OCI-LY3 (cell line): ENCODE results near the gene STXBP4.

Source experiments
- H2AFZ ChIP-seq: fragments of 200-600, 300-600 bp; shearing (Covaris generic); 2 replicates; pipeline ENCODE4 v1.6.0; 2014; ENCODE audit warnings: antibody characterized with exemption, low read depth, low read length
- H3K27ac ChIP-seq: fragments of 200-600, 300-600 bp; sonication (generic); 2 replicates; pipeline ENCODE4 v1.5.1; 2014; ENCODE audit warnings: mild to moderate bottlenecking, low read length, moderate library complexity, mixed read lengths
- H3K27me3 ChIP-seq: fragments of 200-600, 300-600 bp; sonication (generic); 2 replicates; pipeline ENCODE4 v1.6.1; 2014; ENCODE audit warnings: low read depth, low read length, mixed read lengths
- H3K36me3 ChIP-seq: fragments of 200-600, 300-600 bp; sonication (generic); replicated peaks from 2 replicates; pipeline ENCODE3; 2014; ENCODE audit warnings: low read depth, low read length, mixed read lengths
- H3K4me1 ChIP-seq: fragments of 300-600, 200-600 bp; sonication (generic); 2 replicates; pipeline ENCODE4 v1.6.1; 2014; ENCODE audit warnings: low read length, mixed read lengths
- H3K4me2 ChIP-seq: fragments of 200-600, 300-600 bp; sonication (generic); 2 replicates; pipeline ENCODE4 v1.6.1; 2014; ENCODE audit warnings: low read length, mixed read lengths
- H3K4me3 ChIP-seq: fragments of 300-600, 200-600 bp; sonication (generic); 2 replicates; pipeline ENCODE4 v1.5.1; 2014; ENCODE audit warnings: antibody characterized with exemption, mild to moderate bottlenecking, low read length, moderate library complexity
- H3K79me2 ChIP-seq: fragments of 300-600, 200-600 bp; shearing (Covaris generic); 2 replicates; pipeline ENCODE4 v1.6.1; 2014; ENCODE audit warnings: mild to moderate bottlenecking, low read length, mixed read lengths
- H3K9ac ChIP-seq: fragments of 300-600, 200-600 bp; shearing (Covaris generic); 2 replicates; pipeline ENCODE4 v1.6.0; 2014; ENCODE audit warnings: mild to moderate bottlenecking, low read length, moderate library complexity
- H3K9me3 ChIP-seq: fragments of 200-600, 300-600 bp; shearing (Covaris generic); 2 replicates; pipeline ENCODE4 v1.6.1; 2014; ENCODE audit warnings: low read length, mixed read lengths; ENCODE audit not compliant: insufficient read depth
- H4K20me1 ChIP-seq: fragments of 200-600, 300-600 bp; sonication (generic); 2 replicates; pipeline ENCODE4 v1.6.1; 2016; ENCODE audit warnings: low read length, mixed read lengths; ENCODE audit not compliant: insufficient read depth
- EZH2phosphoT487 ChIP-seq: fragments of 200-600 bp; shearing (Covaris generic); IDR thresholded peaks from 2 replicates; pipeline ENCODE4 v1.6.1; 2018; ENCODE audit warnings: antibody characterized with exemption, mixed run types, low read depth
- TF ChIP-seq, protein P1 (sequence below): fragments of 200-600, 300-600 bp; sonication (generic); IDR thresholded peaks from 2 replicates; pipeline ENCODE4 v1.5.1; 2014; ENCODE audit warnings: antibody characterized with exemption, low read length, low read depth

STXBP4 gene

DNA sequence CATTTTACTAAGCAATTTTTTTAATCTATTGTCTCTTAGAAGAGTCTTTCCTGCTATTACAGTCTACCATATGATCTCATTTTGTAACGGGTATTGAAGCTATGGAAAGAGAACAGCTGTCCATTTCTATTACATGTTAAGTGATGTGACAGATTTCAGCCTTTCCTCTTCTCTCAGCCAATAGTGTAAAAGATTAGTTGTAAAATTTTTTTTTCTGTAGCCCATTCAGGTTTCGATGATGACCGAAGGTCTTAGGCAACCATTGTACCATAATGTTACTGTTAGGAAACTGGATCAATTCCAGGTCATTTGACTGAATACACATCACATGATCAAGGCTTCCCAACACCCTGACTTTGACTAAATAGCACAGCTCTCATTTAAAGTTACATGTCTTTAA lies 148.6 kb downstream of the STXBP4 start:
- Histone ChIP-seq H3K4me2 (no peak overlapping the region), H3K79me2 (no peaks in the 10 kb centered on the region), H3K4me3 (no peak overlapping the region), H4K20me1 (no peaks in the 10 kb centered on the region), H3K4me1 (no peaks in the 10 kb centered on the region), H3K36me3 (no peaks in the 10 kb centered on the region), H3K27me3 (no peaks in the 10 kb centered on the region), H3K9ac (no peak overlapping the region), H2AFZ (no peak overlapping the region), H3K27ac (no peak overlapping the region), H3K9me3 (no peaks in the 10 kb centered on the region)
- no peak for TF ChIP-seq EZH2phosphoT487
- TF ChIP-seq, protein P1, sequence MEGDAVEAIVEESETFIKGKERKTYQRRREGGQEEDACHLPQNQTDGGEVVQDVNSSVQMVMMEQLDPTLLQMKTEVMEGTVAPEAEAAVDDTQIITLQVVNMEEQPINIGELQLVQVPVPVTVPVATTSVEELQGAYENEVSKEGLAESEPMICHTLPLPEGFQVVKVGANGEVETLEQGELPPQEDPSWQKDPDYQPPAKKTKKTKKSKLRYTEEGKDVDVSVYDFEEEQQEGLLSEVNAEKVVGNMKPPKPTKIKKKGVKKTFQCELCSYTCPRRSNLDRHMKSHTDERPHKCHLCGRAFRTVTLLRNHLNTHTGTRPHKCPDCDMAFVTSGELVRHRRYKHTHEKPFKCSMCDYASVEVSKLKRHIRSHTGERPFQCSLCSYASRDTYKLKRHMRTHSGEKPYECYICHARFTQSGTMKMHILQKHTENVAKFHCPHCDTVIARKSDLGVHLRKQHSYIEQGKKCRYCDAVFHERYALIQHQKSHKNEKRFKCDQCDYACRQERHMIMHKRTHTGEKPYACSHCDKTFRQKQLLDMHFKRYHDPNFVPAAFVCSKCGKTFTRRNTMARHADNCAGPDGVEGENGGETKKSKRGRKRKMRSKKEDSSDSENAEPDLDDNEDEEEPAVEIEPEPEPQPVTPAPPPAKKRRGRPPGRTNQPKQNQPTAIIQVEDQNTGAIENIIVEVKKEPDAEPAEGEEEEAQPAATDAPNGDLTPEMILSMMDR, result no peak

GRCh38 chr17:55120651-55121050 lies 152.1 kb downstream of the STXBP4 start:
- TF ChIP-seq, protein P1, result no peak
- no peak for TF ChIP-seq EZH2phosphoT487
- no peaks in the 10 kb centered on the region for H3K36me3 ChIP-seq
- no peaks in the 10 kb centered on the region for H3K79me2 ChIP-seq
- no peaks in the 10 kb centered on the region for H4K20me1 ChIP-seq
- no peak overlapping the region for H3K4me2 ChIP-seq
- H3K27me3 ChIP-seq, result no peaks in the 10 kb centered on the region
- no peak overlapping the region for H3K4me3 ChIP-seq
- H3K9me3 ChIP-seq, result no peaks in the 10 kb centered on the region
- H3K4me1 ChIP-seq, result no peaks in the 10 kb centered on the region
- no peak overlapping the region for H3K9ac ChIP-seq
- no peak overlapping the region for H3K27ac ChIP-seq
- H2AFZ ChIP-seq, result no peak overlapping the region

GRCh38 chr17:55121268-55121667 lies 152.7 kb downstream of the STXBP4 start:
- Histone ChIP-seq H3K27me3 (no peaks in the 10 kb centered on the region), H3K4me1 (no peaks in the 10 kb centered on the region), H3K9ac (no peak overlapping the region), H3K4me2 (no peak overlapping the region), H3K9me3 (no peaks in the 10 kb centered on the region), H4K20me1 (no peaks in the 10 kb centered on the region), H3K4me3 (no peak overlapping the region), H3K79me2 (no peaks in the 10 kb centered on the region), H3K36me3 (no peaks in the 10 kb centered on the region), H2AFZ (no peak overlapping the region), H3K27ac (no peak overlapping the region)
- TF ChIP-seq, protein P1, result no peak
- TF ChIP-seq EZH2phosphoT487, result no peak

DNA sequence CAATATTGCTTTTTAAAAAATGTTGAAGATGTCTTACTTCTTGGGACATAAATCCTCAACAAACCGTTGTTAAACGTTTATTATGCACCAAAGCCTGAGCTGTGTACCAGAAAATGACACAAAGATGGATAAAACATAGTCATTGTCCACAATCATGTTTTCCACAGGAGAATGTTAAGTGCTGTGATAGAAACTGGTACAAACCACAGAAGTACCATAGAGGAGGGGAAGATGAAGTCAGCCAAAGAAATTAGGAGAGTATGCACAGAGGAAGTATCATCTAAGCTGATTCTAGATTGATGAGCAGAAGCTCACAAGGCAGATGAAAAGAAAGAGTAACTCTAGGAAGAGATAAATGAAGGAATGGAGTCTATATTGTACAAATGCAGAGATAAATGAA lies 153.5 kb downstream of the STXBP4 start:
- no peaks in the 10 kb centered on the region for H4K20me1 ChIP-seq
- no peaks in the 10 kb centered on the region for H3K36me3 ChIP-seq
- H3K79me2 ChIP-seq, result no peaks in the 10 kb centered on the region
- H2AFZ ChIP-seq, result no peak overlapping the region
- H3K4me2 ChIP-seq, result no peak overlapping the region
- no peak overlapping the region for H3K4me3 ChIP-seq
- H3K4me1 ChIP-seq, result no peaks in the 10 kb centered on the region
- H3K27me3 ChIP-seq, result no peaks in the 10 kb centered on the region
- no peaks in the 10 kb centered on the region for H3K9me3 ChIP-seq
- TF ChIP-seq, protein P1, result no peak
- no peak for TF ChIP-seq EZH2phosphoT487
- H3K9ac ChIP-seq, result no peak overlapping the region
- H3K27ac ChIP-seq, result no peak overlapping the region
